Measurements from ENCODE around the gene VPS13C.

The VPS13C gene

GRCh38 chr15:61935493-61935892 lies 124.8 kb downstream of the VPS13C start:
- TF ChIP-seq TAF1 (IDR thresholded peaks at IDR 0.05; ENCODE audit: borderline replicate concordance, insufficient read depth, low read length), result no peak
- TF ChIP-seq, protein P1, sequence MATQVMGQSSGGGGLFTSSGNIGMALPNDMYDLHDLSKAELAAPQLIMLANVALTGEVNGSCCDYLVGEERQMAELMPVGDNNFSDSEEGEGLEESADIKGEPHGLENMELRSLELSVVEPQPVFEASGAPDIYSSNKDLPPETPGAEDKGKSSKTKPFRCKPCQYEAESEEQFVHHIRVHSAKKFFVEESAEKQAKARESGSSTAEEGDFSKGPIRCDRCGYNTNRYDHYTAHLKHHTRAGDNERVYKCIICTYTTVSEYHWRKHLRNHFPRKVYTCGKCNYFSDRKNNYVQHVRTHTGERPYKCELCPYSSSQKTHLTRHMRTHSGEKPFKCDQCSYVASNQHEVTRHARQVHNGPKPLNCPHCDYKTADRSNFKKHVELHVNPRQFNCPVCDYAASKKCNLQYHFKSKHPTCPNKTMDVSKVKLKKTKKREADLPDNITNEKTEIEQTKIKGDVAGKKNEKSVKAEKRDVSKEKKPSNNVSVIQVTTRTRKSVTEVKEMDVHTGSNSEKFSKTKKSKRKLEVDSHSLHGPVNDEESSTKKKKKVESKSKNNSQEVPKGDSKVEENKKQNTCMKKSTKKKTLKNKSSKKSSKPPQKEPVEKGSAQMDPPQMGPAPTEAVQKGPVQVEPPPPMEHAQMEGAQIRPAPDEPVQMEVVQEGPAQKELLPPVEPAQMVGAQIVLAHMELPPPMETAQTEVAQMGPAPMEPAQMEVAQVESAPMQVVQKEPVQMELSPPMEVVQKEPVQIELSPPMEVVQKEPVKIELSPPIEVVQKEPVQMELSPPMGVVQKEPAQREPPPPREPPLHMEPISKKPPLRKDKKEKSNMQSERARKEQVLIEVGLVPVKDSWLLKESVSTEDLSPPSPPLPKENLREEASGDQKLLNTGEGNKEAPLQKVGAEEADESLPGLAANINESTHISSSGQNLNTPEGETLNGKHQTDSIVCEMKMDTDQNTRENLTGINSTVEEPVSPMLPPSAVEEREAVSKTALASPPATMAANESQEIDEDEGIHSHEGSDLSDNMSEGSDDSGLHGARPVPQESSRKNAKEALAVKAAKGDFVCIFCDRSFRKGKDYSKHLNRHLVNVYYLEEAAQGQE (IDR thresholded peaks at IDR 0.05; ENCODE audit: insufficient read depth in 1 of 2, low read depth in 2 of 2, low read length in 2 of 2), result no peak
- TF ChIP-seq POLR2AphosphoS5 (IDR thresholded peaks at IDR 0.05; ENCODE audit: low read depth, low read length), result no peak
- TF ChIP-seq FOXP2 (optimal IDR thresholded peaks at IDR 0.05; ENCODE audit: borderline replicate concordance, extremely low read depth, extremely low read length, insufficient read depth), result no peak
- TF ChIP-seq SIN3A (IDR thresholded peaks at IDR 0.05; ENCODE audit: borderline replicate concordance, insufficient read depth, low read length), result no peak

- TF ChIP-seq FOXP2 (optimal IDR thresholded peaks at IDR 0.05; ENCODE audit: borderline replicate concordance, extremely low read depth, extremely low read length, insufficient read depth) (no peak), POLR2AphosphoS5 (IDR thresholded peaks at IDR 0.05; ENCODE audit: low read depth, low read length) (no peak), TAF1 (IDR thresholded peaks at IDR 0.05; ENCODE audit: borderline replicate concordance, insufficient read depth, low read length) (no peak), SIN3A (IDR thresholded peaks at IDR 0.05; ENCODE audit: borderline replicate concordance, insufficient read depth, low read length) (no peak)
- TF ChIP-seq, protein P1 (IDR thresholded peaks at IDR 0.05; ENCODE audit: insufficient read depth in 1 of 2, low read depth in 2 of 2, low read length in 2 of 2), result no peak
Measured at GRCh38 chr15:61929452-61929851, 130.8 kb downstream of the VPS13C start.

- TF ChIP-seq FOXP2 (optimal IDR thresholded peaks at IDR 0.05; ENCODE audit: borderline replicate concordance, extremely low read depth, extremely low read length, insufficient read depth), result no peak
- TF ChIP-seq, protein P1 (IDR thresholded peaks at IDR 0.05; ENCODE audit: insufficient read depth in 1 of 2, low read depth in 2 of 2, low read length in 2 of 2), result peak in 1 of 2 experiments; percentile 50; a peak in 1 of 4 replicates
Measured at GRCh38 chr15:61923173-61923572, 137.1 kb downstream of the VPS13C start.

- TF ChIP-seq, protein P1 (IDR thresholded peaks at IDR 0.05; ENCODE audit: insufficient read depth in 1 of 2, low read depth in 2 of 2, low read length in 2 of 2), result no peak
- no peak for TF ChIP-seq FOXP2 (optimal IDR thresholded peaks at IDR 0.05; ENCODE audit: borderline replicate concordance, extremely low read depth, extremely low read length, insufficient read depth)
- TF ChIP-seq SIN3A (IDR thresholded peaks at IDR 0.05; ENCODE audit: borderline replicate concordance, insufficient read depth, low read length), result no peak
- no peak for TF ChIP-seq TAF1 (IDR thresholded peaks at IDR 0.05; ENCODE audit: borderline replicate concordance, insufficient read depth, low read length)
- no peak for TF ChIP-seq POLR2AphosphoS5 (IDR thresholded peaks at IDR 0.05; ENCODE audit: low read depth, low read length)
Measured at GRCh38 chr15:61921093-61921492, 139.2 kb downstream of the VPS13C start.

DNA sequence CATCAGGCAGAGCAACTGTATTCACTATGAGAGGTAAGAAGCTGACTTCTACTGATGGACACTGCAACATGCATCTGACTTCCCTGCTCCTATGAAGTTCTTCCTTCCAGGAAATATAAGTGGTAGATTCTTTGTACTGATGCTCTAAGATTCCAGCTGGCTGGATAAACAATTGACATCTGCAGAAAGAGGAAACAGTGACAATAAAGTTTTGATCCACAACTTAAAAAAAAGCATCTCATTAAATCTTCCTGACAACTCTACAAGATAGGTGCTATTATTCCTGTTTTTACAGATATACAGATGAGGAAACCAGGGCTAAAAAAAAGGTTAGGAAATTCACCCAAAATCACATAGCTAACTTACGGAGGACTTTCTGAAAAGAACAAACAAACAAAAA lies 142.8 kb downstream of the VPS13C start:
- TF ChIP-seq SIN3A (IDR thresholded peaks at IDR 0.05; ENCODE audit: borderline replicate concordance, insufficient read depth, low read length), result no peak
- no peak for TF ChIP-seq FOXP2 (optimal IDR thresholded peaks at IDR 0.05; ENCODE audit: borderline replicate concordance, extremely low read depth, extremely low read length, insufficient read depth)
- no peak for TF ChIP-seq POLR2AphosphoS5 (IDR thresholded peaks at IDR 0.05; ENCODE audit: low read depth, low read length)
- no peak for TF ChIP-seq TAF1 (IDR thresholded peaks at IDR 0.05; ENCODE audit: borderline replicate concordance, insufficient read depth, low read length)
- TF ChIP-seq, protein P1 (IDR thresholded peaks at IDR 0.05; ENCODE audit: insufficient read depth in 1 of 2, low read depth in 2 of 2, low read length in 2 of 2), result no peak

Data from PFSK-1 (cell line).